ENCODE results near the gene MAK.

DNA sequence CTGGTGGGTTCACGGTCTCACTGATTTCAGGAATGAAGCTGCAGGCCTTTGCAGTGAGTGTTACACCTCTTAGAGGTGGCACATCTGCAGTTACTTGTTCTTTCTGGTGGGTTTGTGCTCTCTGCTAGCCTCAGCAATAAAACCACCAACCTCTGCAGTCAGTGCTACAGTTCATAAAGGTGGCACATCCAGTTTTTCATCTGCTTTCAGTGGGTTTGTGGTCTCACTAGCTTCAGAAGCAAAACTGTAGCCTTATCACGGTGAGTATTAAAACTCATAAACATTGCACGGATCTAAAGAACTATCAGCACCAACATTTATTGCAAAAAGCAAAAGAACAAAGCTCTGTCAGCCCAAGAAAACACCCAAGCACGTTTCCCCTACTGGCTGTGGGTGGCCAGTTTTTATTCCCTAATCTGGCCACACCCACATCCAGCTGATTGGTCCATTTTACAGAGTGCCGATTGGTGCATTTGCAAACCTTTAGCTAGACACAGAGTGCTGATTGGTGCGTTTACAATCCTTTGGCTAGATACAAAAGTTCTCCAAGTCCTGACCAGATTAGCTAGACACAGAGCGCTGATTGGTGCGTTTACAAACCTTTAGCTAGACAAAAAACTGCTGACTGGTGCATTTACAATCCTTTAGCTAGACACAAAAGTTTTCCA lies 118.9 kb downstream of the MAK start:
- TF ChIP-seq, protein P1, sequence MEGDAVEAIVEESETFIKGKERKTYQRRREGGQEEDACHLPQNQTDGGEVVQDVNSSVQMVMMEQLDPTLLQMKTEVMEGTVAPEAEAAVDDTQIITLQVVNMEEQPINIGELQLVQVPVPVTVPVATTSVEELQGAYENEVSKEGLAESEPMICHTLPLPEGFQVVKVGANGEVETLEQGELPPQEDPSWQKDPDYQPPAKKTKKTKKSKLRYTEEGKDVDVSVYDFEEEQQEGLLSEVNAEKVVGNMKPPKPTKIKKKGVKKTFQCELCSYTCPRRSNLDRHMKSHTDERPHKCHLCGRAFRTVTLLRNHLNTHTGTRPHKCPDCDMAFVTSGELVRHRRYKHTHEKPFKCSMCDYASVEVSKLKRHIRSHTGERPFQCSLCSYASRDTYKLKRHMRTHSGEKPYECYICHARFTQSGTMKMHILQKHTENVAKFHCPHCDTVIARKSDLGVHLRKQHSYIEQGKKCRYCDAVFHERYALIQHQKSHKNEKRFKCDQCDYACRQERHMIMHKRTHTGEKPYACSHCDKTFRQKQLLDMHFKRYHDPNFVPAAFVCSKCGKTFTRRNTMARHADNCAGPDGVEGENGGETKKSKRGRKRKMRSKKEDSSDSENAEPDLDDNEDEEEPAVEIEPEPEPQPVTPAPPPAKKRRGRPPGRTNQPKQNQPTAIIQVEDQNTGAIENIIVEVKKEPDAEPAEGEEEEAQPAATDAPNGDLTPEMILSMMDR (IDR thresholded peaks at IDR 0.05; ENCODE audit: borderline replicate concordance, extremely low read depth, low read length, poor library complexity, severe bottlenecking), result peak; percentile 7
- no peak for TF ChIP-seq EZH2 (IDR thresholded peaks at IDR 0.05; ENCODE audit: borderline replicate concordance, low read depth, low read length, severe bottlenecking)

Data from DND-41 (cell line).